GM12892 (cell line): ENCODE results near the gene ACOT8.

Experiments used
- POLR2A ChIP-seq: IDR thresholded peaks from 2 replicates; pipeline ENCODE4 v1.6.1; 2011; ENCODE audit warnings: low read depth, low read length, control low read depth
- POLR2AphosphoS5 ChIP-seq: IDR thresholded peaks from 2 replicates; pipeline ENCODE4 v1.6.1; 2011; ENCODE audit warnings: low read depth, low read length, control low read depth
- TAF1 ChIP-seq: IDR thresholded peaks from 2 replicates; pipeline ENCODE4 v1.6.1; 2011; ENCODE audit warnings: low read depth, mild to moderate bottlenecking, control low read depth, low read length, borderline replicate concordance

GRCh38 chr20:45896641-45897161 lies 39.5 kb upstream of the ACOT8 start:
- no peak for TF ChIP-seq POLR2A
- no peak for TF ChIP-seq POLR2AphosphoS5
- TF ChIP-seq TAF1 = no peak
